LoVo (cell line): ENCODE measurements around the gene FAF1.

Experiments
- DNase-seq: peaks from one replicate; pipeline ENCODE4 v3.0.0-alpha.2; 2016; ENCODE audit warnings: low spot score

The FAF1 gene

DNA sequence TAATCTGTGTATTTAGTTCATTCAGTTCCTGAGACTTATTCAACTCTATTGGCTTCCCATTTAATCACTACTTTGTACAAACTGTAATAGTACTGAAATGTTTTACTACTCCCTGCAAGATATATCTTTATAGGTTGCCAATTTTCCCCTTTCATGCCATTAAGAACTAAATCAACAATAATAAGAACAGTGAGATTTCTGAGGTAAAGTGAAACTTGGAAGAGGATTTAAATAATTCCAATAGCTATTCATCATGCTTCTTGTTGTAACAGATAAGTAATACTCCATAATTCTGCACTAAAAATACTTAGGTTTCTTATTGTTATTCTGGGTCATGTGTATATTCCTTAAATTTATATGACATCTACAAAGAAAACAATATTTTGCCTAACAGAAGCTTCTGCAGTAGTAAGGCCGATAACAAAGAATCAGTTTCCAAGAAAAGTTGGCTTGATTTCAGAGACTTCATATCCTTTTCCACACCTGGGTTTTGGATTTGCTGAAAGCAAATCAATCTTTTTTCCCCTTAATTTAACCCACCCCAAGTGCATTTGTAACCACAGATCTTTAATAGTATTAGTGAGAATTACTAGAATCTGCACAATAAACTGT is 258.3 kb downstream of the FAF1 start:
- no peak for DNase-seq

DNA sequence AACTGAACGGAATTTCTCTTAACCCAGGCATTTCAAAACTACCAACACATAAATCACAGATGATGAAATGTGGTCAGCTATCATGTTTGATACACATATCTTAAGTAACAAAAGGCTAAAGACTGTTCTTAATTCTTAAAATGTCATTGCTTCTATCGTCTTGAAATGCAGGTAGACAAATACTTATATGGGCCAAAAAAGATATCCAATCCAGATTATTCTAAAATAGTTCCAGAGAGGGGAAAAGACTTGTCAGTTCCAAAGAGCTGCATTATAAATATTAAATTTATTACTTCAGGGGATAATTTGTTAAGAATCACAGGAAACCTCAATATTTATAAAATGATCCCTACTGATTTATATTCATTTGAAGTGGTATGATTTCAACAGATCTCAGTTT is 259.4 kb downstream of the FAF1 start:
- no peak for DNase-seq

DNA sequence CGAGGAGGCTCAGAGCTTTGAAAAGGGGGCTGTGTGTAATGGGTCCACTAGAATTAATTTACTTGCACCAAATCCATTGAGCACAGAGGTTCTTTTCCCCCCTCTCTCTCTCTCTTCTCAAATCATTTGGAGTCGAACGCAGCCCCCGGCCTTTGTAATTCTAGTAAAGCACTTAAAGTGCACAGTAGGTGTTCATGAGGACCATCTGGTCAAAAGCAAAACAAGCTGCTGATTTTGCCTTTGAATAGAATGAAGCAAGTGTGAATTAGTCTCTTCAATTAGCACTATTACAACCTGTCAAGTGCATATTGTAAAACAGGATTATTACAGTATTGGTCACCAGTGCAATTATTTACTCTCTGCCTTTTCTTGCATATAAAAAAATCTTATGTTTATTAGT is 259.9 kb downstream of the FAF1 start:
- no peak for DNase-seq

DNA sequence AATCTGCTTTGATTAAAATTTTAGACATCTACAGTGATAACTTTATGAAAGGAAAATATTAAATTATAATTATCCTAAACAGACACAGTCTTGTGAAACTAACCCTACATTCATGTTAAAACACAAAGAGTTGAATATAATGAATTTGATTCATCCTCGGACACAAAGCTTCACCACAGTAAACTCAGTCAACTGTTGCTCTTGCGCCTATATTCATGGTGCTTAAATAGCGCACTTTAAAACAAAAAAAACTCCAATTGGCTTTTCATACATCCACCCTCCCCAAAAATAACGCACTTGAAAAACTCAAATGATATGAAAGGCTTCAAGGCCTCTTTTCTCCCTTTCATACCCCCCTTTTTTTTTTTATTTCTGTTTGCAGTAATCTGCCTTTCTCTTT is 260.3 kb downstream of the FAF1 start:
- no peak for DNase-seq

DNA sequence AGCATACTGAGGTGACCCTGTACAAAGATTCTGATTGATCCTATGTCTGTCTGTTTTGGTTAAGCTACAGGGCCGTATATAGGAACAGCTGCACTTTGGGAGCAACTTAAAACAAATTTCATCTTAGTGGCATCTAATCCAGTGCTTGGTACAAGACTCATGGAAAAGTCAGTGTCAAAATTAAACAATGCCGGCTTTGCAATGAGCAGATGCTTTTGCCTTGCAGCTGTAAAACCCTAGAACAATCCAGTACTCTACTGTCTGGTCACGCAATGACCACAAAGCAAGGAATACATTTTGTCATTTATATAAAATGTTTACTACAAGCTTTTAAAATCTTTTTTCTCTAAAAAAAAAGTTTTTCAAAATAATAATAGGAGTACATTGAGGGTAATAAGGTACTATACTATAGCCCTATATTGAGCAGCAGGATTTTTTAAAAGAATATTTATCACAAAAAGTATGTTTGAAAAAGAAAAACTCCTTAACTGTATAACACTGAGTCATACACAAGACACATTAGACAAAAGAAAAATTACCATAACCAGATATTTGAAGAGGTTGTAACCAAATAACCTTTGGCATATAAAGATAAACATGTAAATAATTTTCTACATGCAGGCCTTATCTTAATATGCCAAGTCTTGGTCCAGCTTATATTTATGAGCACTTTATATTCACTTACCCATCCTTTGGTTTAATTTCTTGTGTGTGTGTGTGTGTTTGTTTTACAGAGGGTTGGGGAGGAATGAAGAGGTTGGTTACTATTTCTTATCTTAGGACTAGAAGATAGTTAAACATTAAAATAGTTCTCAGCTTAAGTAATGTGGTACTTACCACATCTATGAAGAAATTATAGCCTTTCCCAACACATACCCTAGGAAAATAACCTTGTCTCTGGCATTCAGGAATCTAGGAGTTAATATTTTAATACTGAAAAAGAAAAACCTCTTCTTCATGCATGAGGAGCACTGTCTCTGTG is 262.3 kb downstream of the FAF1 start:
- DNase-seq: no peak

DNA sequence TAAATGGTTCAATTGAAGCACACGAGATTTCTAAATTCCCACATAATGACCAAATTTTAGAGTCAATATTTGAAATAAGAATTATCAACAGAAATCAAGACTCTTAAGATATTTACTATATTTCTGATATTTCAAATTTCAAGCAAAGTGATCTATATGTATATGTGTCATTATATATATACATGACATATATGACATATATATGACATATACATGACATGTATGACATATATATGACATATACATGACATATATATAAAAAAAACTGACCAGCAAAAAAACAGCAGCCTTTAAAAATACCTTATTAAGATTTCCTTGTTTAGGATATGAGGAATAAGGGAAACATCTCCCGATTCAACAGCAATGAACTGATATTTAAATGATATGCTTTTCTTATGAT is 266.2 kb downstream of the FAF1 start:
- no peak for DNase-seq

DNA sequence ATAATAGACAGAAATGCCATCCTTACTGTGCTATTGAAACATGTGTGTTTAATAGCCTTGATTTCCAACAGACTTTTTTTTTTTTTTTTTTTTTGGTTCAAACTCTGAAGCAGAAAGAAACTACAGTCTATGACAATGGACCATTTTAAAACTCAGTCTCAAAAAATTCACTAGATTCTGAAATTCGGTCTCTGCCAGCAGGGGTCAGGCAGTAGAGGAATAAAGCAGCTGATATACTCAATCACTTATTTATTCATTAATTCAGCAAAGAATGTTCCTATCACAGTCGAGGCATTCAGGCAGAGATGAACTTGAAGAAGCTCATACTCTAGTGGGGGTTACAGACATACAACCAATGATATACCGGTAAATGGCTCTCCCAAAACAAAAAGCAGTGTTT is 275.9 kb downstream of the FAF1 start:
- no peak for DNase-seq

DNA sequence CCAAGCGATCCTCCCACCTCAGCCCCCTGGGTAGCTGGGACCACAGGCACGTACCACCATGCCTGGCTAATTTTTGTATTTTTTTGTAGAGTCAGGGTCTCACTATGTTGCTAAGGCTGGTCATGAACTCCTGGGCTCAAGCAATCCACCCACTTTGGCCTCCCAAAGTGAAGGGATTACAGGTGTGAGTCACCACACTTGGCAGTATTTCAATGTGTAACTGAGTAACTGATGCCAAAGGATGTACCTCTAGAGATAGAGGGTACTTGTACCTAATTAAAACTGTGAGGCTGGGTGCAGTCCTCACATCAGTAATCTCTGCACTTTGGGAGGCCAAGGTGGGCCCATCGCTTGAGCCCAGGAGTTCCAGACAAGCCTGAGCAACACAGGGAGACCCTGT is 278.1 kb downstream of the FAF1 start:
- no peak for DNase-seq

DNA sequence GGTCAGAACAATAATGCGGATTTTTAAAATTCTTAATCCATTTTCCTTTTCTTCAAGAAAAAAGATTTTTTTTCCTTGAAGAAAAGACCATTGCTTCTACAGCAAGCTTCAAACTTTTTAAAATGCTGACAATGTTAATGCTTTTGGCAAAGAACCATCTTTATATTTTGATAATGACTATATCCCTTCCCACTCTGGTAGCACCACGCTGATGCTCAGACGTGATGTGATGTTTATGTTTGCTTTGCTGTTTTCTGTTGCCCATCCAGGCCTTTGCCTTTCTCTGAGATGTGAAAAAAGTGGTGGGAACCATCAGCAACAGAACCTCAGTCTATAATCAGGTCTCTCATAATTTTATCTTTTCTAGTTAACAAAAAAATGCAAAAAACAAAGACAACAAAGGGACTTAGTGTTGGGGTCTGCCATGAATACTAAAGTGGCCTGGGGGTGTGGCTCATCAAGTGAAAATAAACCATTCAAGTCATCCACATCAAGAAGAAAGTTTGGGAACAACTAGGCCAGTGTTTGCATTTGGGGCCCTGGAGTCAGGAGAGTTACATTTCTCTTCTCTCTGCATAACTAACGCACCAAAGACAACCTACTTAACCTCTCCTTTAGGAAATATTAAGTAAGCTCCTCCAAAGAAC is 292.2 kb downstream of the FAF1 start:
- no peak for DNase-seq

DNA sequence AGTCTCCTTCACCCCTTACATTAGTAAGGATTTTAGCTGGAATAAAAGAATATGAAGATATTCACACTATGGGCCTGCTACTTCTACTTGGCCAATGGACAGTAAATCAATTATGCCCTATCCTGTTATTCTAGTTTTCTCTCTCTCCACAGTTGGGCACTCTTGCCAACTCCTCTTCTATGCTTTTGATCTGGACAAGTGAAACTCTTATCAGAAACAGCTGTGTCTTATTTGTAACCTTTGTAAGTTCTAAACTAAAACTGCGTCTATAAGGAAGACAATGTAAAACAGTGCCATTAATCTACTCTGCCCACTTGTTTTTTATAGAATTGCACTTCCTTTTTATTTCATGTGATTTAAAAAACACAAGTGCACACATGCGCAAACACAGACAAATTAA is 292.8 kb downstream of the FAF1 start:
- DNase-seq: no peak

DNA sequence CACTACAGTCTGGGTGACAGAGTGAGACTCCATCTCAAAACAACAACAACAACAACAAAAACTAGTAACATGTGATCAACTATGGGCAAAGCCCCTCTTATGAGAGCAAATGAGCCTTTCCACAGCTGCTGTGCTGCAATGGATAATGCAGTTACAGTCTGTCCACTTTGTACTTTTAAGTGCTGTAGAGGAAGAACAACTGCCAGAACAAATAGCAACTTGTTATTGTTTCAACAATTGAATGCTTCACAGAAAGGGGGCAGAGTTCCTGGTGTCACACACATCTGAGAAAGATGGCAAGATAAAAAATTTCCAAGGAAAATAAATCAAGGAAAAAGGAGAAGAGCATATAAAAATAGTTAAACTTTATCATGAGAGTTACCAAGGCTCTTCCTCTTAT is 293.2 kb downstream of the FAF1 start:
- DNase-seq: no peak

DNA sequence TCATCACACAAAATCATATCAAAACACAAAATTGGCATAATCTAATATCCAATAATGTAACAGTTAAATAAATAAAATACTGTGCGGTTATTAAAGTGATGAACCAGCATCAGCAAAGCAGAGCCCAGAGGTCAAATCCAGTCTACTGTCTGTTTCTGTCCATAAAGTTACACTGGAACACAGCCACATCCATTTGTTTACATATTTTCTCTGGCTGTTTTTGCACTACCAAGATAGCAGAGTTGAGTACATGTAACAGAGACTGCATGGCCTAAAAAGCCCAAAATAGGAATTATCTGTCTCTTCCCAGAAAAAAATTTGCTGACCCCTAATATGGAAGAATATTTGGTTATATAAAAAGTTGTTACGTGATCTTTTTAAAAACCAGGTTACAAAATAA is 294.7 kb downstream of the FAF1 start:
- no peak for DNase-seq

DNA sequence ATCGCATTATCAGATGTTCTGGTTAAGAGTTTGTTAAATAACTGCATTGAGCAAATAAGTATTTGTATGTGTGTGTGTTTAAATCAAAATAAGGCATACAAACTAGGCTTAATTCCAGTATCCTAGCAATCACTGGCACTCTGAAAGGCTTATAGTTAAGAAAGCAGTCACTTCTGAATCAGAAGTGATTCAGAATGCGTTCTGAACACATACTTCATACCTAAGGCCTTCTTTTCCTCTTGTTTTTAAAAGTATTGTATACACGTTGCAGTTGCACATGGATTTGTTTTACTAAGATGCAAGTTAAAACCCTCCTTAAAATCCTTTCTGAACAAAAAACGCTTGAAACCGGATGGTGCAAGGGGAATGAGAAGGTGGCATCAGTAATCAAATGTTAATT is 298.4 kb downstream of the FAF1 start:
- no peak for DNase-seq

DNA sequence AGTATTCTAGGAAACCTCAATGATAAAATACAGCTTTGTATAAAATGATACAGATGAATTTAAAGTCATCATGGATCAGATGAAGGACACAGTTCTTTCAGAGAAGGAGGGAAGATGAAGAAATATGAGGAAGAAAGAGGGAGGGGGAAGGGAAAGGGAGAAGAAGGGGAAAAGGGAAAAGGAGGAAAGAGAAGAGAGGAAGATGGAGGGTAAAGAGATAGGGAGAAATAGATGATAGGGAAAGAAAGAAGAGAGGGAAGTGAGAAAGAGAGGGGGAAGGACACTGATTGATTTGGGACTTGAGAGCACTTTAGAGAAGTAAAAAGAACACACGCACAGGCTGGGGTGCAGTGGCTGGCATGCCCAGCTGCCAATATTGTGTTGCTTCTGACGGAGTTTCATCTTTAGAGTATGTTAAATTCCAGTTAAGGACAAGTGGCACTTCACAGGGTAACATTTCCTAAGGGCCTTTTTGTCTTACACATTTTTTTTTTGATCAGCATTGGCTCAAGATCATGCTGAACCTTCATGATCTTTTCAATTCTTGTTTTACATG is 300.9 kb downstream of the FAF1 start:
- no peak for DNase-seq

DNA sequence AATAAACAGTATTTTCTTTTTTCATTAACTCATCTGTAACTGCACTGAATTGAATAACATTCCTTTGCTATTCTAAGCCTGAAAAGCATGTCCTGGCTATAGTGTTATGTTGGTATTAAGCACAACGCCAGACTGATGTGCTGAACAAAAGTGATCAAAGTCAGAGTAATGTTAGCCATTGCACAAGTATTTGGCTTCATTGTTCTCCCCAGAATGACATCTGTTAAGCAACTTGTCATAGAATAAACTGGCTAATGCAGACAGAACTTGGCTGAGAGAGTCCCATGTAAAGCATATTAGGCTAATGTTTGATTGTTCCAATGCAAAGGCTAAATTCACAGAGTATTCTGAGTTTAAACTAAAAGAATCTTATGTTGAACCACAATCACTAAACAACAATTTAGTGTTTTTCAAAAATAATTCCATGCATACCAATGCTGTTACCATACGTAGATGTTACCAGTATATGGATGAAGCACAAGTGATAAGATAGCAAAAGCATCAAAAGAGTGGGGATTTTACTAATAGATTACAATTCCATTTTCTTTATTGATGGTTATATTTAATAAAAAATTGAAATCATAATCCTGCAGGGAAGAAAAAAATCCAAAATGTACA is 301.5 kb downstream of the FAF1 start:
- no peak for DNase-seq

DNA sequence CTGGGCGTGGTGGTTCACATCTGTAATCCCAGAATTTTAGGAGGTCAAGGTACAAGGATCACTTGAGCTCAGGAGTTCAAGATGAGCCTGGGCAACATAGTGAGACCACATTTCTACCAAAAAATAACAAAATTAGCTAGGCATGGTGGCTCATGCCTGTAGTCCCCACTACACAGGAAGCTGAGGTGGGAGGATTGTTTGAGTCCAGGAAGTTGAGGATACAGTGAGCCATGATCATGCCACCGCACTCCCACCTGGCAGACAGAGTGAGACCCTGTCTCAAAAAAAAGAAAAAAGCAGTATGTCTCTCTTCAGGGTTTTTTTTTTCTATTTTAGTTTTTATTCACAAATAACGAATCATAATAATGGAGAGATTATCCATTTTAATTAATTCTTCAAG is 303.1 kb downstream of the FAF1 start:
- DNase-seq: no peak

DNA sequence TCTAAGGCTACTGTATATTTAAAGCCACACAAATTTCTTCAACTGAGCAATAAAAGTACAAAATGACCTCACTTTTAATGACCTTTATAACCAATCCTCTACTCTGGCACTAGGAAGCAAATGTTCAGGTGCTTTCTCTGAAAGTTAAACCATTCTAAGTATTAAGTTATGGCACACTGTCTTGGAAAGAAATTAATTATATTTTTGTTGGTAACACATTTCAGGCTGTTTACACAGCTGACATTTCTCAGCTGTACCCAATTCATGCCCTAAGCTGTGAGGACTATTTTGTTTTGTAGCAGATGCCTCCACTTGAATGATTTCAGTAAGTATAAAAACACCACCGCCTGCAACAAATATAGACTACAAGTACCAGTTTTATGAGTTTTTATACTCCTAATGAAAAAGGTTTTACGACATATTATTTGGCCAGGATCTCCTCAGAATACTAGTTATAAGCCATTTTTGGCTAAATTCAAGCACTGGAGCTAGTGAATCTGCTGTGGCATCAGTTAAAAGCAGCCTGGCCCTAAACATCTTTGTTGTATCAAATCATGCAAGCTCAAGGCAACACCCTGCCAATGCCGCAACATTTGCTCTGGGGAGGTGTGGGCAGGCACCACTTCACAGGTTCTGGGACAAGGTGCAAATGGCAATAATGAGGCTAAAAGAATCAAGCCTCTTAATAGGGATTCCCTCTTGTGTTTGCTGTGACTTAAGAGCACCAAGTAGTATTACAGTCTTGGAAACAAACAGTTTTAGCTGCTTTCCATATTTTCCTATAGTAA is 308.4 kb downstream of the FAF1 start:
- DNase-seq: no peak

DNA sequence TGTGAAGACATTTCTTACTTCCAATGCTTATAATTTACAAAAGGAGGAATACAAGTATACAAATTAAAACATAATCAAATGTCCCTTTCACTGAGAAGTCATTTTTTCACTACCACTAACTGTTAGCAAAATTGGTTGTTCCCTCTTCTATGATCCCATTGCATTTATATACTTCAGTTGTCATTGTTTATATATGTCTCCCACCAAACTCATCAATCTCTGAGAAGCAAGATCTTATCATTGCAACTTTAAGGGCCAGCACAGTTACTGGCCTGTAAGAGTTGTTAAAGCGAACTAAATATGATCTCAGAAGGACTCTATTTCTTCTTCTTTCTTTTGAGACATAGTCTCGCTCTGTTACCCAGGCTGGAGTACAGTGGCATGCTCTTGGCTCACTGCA is 313.5 kb downstream of the FAF1 start:
- no peak for DNase-seq

DNA sequence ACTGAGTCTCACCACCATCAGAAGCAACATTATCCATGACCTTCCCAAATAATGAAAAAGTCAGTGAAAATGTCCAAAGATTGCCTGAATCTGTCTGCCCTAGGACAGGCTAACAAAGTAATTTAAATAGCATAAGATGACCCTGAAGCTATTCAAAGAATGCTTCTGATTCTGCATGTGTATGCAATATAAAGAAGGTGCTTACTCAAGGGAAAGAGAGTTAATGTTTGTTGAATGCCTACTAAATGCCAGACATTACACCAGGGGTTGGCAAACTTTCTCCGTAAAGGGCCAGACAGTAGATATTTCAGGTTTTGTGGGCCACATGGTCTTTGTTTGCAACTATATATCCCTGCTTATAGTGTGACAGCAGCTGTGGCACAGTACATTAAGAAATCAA is 314.9 kb downstream of the FAF1 start:
- DNase-seq: no peak

DNA sequence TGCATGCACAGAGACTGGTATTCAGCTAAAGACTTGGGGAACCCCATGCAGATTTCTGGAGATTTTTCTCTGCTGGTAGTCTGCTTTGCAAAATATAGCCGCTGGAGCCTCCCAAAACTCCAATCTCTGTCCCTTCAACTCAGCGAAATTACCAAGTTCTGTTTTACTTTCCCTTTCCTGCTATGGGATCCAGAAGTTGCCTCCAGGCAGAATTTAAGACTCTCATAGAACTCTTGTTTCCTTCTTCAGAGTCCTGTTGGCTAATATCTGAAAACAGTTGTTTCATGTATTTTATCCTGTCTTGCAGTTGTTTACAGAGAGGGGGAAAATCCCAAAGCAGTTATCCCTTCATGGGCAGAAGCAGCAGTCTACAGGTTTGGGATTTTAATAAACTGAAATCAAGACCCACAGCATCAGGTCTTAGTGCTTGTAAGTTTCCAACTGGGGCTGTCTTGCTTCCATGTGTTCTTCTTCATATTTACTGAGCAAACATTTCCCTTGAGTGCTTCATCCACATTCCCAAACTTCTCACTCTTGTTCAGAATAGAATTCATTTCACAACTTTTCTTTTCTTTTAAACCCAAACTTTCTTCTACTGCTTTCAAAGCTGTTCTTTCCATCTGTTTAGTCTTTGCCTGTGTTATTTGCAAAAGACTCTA is 315.5 kb downstream of the FAF1 start:
- DNase-seq: no peak

DNA sequence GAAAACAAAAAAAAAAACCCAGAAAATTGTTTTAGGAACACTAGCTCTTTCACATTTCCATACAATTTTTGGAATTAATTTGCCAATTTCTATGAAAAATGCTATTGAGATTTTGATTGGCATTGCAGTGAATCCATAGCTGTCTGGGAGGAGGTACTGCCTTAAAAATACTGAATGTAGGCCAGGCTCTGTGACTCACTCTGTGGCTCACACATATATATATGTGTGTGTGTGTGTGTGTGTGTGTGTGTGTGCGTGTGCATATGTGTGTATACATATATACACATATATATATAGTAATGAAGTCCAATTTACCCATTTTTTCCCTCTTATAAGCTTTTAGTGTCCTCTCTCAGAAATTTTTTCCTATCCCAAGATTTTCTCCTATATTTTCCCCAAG is 322.6 kb downstream of the FAF1 start:
- DNase-seq: no peak
